SU-DHL-6 (cell line): ENCODE measurements around the gene MPP1.

Source experiments
- EZH2phosphoT487 ChIP-seq: fragments of 200-600 bp; sonication (generic), shearing (Covaris generic); conservative IDR thresholded peaks from 2 replicates; pipeline ENCODE4 v1.6.1; 2018; ENCODE audit warnings: mild to moderate bottlenecking, antibody characterized with exemption, low read length, moderate library complexity, mixed read lengths
- TF ChIP-seq, protein P1 (sequence below): fragments of 200-600 bp; sonication (generic); IDR thresholded peaks from one replicate; pipeline ENCODE4 v1.5.1; 2017; ENCODE audit warnings: antibody characterized with exemption, mild to moderate bottlenecking, low read length, moderate library complexity; ENCODE audit not compliant: insufficient read depth, poor library complexity, severe bottlenecking

DNA sequence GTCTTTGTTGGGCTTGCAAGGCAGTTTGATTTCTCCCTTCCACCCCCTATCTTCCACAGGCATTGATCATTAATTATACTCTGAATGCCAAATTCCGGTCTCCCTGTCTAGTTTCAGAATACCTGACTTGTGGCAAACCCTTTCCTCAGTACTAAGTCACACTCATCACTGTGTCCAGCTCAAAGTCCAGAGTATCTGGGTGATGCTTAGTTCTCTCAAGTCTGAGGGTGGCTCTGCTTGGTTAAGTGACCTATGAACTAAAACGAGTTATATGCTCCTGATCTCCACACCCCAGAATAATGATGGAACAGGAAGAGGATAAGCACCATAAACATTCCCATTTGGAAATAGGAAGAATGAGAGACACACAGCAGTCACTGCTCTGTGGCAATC lies 22.7 kb upstream of the MPP1 start:
- TF ChIP-seq, protein P1, sequence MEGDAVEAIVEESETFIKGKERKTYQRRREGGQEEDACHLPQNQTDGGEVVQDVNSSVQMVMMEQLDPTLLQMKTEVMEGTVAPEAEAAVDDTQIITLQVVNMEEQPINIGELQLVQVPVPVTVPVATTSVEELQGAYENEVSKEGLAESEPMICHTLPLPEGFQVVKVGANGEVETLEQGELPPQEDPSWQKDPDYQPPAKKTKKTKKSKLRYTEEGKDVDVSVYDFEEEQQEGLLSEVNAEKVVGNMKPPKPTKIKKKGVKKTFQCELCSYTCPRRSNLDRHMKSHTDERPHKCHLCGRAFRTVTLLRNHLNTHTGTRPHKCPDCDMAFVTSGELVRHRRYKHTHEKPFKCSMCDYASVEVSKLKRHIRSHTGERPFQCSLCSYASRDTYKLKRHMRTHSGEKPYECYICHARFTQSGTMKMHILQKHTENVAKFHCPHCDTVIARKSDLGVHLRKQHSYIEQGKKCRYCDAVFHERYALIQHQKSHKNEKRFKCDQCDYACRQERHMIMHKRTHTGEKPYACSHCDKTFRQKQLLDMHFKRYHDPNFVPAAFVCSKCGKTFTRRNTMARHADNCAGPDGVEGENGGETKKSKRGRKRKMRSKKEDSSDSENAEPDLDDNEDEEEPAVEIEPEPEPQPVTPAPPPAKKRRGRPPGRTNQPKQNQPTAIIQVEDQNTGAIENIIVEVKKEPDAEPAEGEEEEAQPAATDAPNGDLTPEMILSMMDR, result no peak
- TF ChIP-seq EZH2phosphoT487, result no peak
